HG02588 (cell line): ENCODE data around the gene NBPF4.
"Not testable (repeated sequence)": the region's sequence is repeated elsewhere in the genome, so short reads cannot be mapped to it uniquely, and the experiment has no call there.

Experiments used
- ATAC-seq: cut with Tn5 transposase; IDR thresholded peaks from one replicate; pipeline ENCODE4 v1.9.1; 2021; ENCODE audit warnings: mild to moderate bottlenecking, moderate library complexity; ENCODE audit not compliant: unreplicated experiment

Gene NBPF4, protein sequence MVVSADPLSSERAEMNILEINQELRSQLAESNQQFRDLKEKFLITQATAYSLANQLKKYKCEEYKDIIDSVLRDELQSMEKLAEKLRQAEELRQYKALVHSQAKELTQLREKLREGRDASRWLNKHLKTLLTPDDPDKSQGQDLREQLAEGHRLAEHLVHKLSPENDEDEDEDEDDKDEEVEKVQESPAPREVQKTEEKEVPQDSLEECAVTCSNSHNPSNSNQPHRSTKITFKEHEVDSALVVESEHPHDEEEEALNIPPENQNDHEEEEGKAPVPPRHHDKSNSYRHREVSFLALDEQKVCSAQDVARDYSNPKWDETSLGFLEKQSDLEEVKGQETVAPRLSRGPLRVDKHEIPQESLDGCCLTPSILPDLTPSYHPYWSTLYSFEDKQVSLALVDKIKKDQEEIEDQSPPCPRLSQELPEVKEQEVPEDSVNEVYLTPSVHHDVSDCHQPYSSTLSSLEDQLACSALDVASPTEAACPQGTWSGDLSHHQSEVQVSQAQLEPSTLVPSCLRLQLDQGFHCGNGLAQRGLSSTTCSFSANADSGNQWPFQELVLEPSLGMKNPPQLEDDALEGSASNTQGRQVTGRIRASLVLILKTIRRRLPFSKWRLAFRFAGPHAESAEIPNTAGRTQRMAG

DNA sequence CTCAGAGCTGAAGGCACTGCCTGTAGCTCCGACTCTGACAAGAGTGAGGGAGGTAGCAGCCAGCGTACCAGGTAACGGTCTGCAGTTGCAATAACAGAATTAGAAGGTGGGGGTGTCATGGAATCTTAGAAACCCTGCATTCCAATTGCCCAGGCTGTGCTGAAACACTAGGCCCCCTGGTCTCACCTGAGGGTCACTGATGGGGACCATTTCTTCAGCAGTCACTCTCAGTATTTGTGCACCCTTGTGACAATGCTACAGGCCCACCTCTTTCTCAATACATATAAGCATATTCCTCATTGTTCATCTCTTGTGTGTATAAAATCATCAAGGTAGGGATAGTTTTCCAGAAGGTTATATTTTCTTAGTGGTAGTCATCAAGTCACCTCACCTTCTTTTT lies at the start of gene NBPF4:
Gene NBPF4 (minus strand): TSS at position 101 of the 400 bp plus-strand sequence. CDS start 315 bp downstream, outside the sequence.
- not testable (repeated sequence) for ATAC-seq

GRCh38 chr1:108282528-108283257 lies 38.8 kb upstream of the NBPF4 start:
- not testable (repeated sequence) for ATAC-seq

- not testable (repeated sequence) for ATAC-seq
These were observed 28.8 kb upstream of the NBPF4 start for GRCh38 chr1:108272485-108273327.

- not testable (repeated sequence) for ATAC-seq
These were observed 23.2 kb upstream of the NBPF4 start for GRCh38 chr1:108267097-108267496.

- ATAC-seq: not testable (repeated sequence)
These were observed 18.1 kb upstream of the NBPF4 start for GRCh38 chr1:108261967-108262366.

GRCh38 chr1:108261519-108261918 lies 17.6 kb upstream of the NBPF4 start:
- ATAC-seq: not testable (repeated sequence)

- ATAC-seq: not testable (repeated sequence)
These were observed 16.8 kb upstream of the NBPF4 start for GRCh38 chr1:108260578-108261259.

- ATAC-seq: not testable (repeated sequence)
These were observed 11.6 kb upstream of the NBPF4 start for GRCh38 chr1:108255426-108255825.

DNA sequence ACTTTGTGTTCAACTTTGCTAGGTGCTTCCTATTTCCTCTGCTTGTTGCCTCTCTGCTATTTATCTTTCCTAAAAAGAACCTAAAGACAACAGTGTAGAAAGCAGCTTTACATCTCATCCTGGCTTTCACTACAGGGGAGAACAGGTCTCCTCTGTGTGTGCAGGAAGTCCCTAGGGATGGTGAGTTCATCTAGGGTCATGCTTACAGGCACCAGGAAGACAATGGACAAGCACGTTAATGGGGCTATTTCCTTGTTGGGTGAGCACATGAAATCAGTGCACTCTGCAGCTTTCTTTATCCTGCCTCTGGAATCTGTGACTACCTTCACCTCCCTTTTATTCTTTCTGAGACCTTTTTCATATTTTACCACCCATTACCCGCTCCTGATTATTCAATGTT lies 4.5 kb downstream of the NBPF4 start:
- not testable (repeated sequence) for ATAC-seq

- not testable (repeated sequence) for ATAC-seq
These were observed 8.6 kb downstream of the NBPF4 start for GRCh38 chr1:108235308-108235707.

DNA sequence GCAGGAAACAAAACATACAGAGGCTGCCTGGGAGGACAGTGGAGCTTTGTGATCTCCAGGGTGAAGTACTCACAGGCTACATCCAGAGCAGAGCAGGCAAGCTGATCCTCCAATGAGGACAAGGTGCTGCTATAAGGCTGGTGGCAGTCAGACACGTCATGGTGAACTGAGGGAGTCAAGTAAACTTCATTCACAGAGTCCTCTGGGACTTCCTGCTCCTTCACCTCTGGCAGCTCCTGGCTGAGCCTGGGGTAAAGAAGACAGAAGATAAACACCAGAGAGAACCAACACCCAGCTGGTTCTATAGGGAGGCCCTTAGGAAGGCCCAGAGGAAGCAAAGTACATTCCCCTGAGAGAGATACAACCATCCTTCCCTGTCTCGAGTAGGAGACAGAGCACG lies 11.7 kb downstream of the NBPF4 start:
- not testable (repeated sequence) for ATAC-seq

DNA sequence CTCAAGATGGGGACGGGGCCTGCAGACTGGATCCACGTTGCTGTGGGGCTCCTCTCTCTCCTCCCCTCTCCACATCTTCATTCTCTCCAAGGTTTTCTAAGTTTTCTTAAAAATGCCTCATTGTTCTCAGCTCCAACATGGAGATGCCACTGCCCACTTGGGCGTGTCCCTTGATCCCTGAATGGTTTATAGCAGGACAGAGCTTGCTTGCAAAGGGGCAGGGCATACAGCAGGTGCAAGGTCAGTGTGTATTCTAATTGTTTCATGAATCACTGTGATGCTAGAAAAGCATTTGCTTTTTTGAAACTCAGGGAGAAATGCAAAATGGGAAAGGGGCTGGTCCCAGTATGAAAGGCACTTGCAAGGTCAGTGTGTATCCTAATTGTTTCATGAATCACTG lies 13.9 kb downstream of the NBPF4 start:
- ATAC-seq: not testable (repeated sequence)

GRCh38 chr1:108227772-108228171 lies 16.1 kb downstream of the NBPF4 start:
- ATAC-seq: not testable (repeated sequence)

GRCh38 chr1:108226855-108227254 lies 17.0 kb downstream of the NBPF4 start:
- ATAC-seq: not testable (repeated sequence)

DNA sequence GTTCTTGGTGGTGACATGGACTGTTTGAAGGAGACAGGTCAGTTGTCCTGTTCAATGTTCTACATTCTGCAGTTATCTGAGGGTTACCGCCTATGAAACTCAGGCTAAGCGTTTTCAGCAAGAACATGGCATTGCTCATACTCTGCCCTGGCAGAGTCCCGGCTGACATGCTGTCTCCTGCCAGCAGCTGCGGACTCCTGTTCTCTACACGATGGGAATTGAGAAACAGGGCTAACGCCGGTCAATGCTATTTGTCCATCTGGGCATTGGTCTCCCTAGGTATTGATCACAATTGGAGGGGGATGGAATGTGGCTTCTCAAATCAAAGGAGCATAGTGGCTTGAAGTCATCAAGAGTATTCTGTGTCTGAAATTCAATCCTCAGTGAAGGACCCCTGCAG lies 20.6 kb downstream of the NBPF4 start:
- ATAC-seq: not testable (repeated sequence)

DNA sequence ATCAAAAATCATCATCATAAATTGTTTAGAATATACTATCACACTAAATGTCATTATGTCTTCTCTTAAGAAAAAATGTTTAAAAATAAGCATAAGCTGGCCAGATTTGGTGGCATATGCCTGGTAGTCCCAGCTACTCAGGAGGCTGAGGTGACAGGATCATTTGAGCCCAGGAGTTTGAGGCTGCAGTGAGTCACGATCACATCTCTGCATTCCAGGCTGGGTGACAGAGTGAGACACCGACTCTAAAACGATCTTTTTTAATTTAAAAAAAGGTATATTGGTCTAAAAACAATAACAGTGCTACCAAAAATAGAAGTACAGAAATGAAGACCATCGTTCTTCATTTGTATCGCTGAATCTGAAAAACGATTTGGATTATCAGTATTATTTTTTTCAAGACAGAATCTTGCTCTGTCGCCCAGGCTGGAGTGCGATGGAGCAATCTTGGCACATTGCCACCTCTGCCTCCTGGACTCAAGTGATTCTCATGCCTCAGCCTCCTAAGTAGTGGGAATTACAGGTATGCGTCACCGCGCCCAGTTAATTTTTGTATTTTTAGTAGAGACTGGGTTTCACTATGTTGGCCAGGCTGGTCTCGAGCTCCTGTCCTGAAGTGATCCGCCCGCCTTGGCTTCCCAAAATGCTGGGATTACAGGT lies 26.2 kb downstream of the NBPF4 start:
- not testable (repeated sequence) for ATAC-seq

GRCh38 chr1:108217007-108217406 lies 26.9 kb downstream of the NBPF4 start:
- not testable (repeated sequence) for ATAC-seq

GRCh38 chr1:108216028-108216890 lies 27.6 kb downstream of the NBPF4 start:
- not testable (repeated sequence) for ATAC-seq
